HG03039 (cell line): Measurements from ENCODE around the gene CEMIP.
A peak's percentile ranks its signal among the peaks of the same experiment; 100 is the strongest.

Experiments used
- ATAC-seq: cut with Tn5 transposase; IDR thresholded peaks from one replicate; pipeline ENCODE4 v1.9.1; 2021; ENCODE audit warnings: mild to moderate bottlenecking, moderate library complexity; ENCODE audit not compliant: unreplicated experiment

The CEMIP gene

GRCh38 chr15:80997692-80998091 lies 218.5 kb downstream of the CEMIP start:
- ATAC-seq = no peak

GRCh38 chr15:80998251-80998650 lies 219.1 kb downstream of the CEMIP start:
- no peak for ATAC-seq

- ATAC-seq = no peak
Observed at GRCh38 chr15:80999623-81000036, 220.5 kb downstream of the CEMIP start.

DNA sequence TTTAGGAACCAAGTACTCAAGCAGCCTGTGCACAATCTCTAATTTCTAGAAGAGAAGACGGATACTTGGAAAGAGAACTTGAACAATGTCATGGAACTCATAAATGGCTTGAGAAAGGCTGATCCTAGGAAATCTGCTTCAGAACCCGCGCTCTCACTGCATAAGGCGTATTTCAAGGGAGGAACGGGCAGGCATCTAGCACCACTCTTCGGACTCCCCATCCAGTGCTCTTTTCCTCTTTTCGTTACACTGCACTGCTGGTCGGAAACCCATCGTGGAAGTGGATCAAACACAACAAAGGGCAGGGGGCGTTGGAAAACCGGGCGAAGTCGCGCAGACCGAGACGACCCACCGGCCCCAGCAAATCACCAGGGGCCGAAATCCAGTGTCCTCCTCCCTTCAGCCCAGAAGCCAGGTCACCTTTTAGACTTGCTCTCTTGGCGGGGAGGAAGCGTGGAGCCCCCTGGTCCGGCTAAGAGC lies 221.0 kb downstream of the CEMIP start:
- no peak for ATAC-seq

- ATAC-seq = peak; percentile 56
Observed at GRCh38 chr15:81000624-81001151, 221.5 kb downstream of the CEMIP start, which contains the start of gene TLNRD1. Gene TLNRD1, plus strand, starts transcription at chr15:81000923. Its CDS starts 1,349 bp downstream, at chr15:81002272.
